Measurements from ENCODE around the gene MDM2. TPM values are rescaled to one million over a fixed set of nuclear protein-coding genes. Genes with fewer than 3 reads are reported as not detected.

The MDM2 gene
- total RNA-seq, result 153 and 159 TPM in 2 replicates
- long read RNA-seq, full-length matches to known transcripts, result 27 of 39 reads
- long read RNA-seq, partial matches to known transcripts, result 3 of 39 reads
- long read RNA-seq, other reads (novel, unspliced or antisense), result 9 of 39 reads

GRCh38 chr12:68807576-68808387 lies at the start of gene MDM2:
MDM2 (plus strand) TSS chr12:68808177; CDS start chr12:68808478, 301 bp downstream.
- Mint-ChIP-seq H3K4me3 (ENCODE audit: low read depth) (peak within 1 kb of the TSS; percentile 96), H3K36me3 (ENCODE audit: insufficient read depth) (peaks cover 8% of the 10 kb centered on the region), H3K27ac (peak within 1 kb of the TSS; percentile 100), H3K9me3 (ENCODE audit: low read depth) (no peaks in the 10 kb centered on the region), H3K4me1 (ENCODE audit: low read depth) (peaks cover 35% of the 10 kb centered on the region), H3K27me3 (no peaks in the 10 kb centered on the region)
- peak; percentile 73 for TF ChIP-seq CTCF (IDR thresholded peaks at IDR 0.05; ENCODE audit: unreplicated experiment)
- peak; percentile 94 for DNase-seq (ENCODE audit: low spot score, unreplicated experiment)

GRCh38 chr12:68759852-68760251 lies 48.1 kb upstream of the MDM2 start:
- TF ChIP-seq CTCF (IDR thresholded peaks at IDR 0.05; ENCODE audit: unreplicated experiment), result no peak
- no peak overlapping the region for H3K27ac Mint-ChIP-seq
- H3K4me3 Mint-ChIP-seq (ENCODE audit: low read depth), result no peak overlapping the region

GRCh38 chr12:68760806-68761441 lies 47.1 kb upstream of the MDM2 start:
- no peak for TF ChIP-seq CTCF (IDR thresholded peaks at IDR 0.05; ENCODE audit: unreplicated experiment)
- no peak for DNase-seq (ENCODE audit: low spot score, unreplicated experiment)
- Mint-ChIP-seq H3K4me1 (ENCODE audit: low read depth) (no peaks in the 10 kb centered on the region), H3K27me3 (no peaks in the 10 kb centered on the region), H3K36me3 (ENCODE audit: insufficient read depth) (peaks cover 23% of the 10 kb centered on the region), H3K9me3 (ENCODE audit: low read depth) (no peaks in the 10 kb centered on the region), H3K4me3 (ENCODE audit: low read depth) (no peak overlapping the region), H3K27ac (no peak overlapping the region)

More at GRCh38 chr12:68759852-68760251, 48.1 kb upstream of the MDM2 start:
- H3K9me3 Mint-ChIP-seq (ENCODE audit: low read depth), result no peaks in the 10 kb centered on the region
- H3K27me3 Mint-ChIP-seq, result no peaks in the 10 kb centered on the region
- peaks cover 29% of the 10 kb centered on the region for H3K36me3 Mint-ChIP-seq (ENCODE audit: insufficient read depth)
- H3K4me1 Mint-ChIP-seq (ENCODE audit: low read depth), result no peaks in the 10 kb centered on the region
- no peak for DNase-seq (ENCODE audit: low spot score, unreplicated experiment)

- Mint-ChIP-seq H3K4me1 (ENCODE audit: low read depth) (no peaks in the 10 kb centered on the region), H3K36me3 (ENCODE audit: insufficient read depth) (peaks cover 21% of the 10 kb centered on the region), H3K9me3 (ENCODE audit: low read depth) (no peaks in the 10 kb centered on the region), H3K27me3 (no peaks in the 10 kb centered on the region), H3K4me3 (ENCODE audit: low read depth) (no peak overlapping the region), H3K27ac (peak overlapping the region; percentile 57)
- DNase-seq (ENCODE audit: low spot score, unreplicated experiment), result no peak
- TF ChIP-seq CTCF (IDR thresholded peaks at IDR 0.05; ENCODE audit: unreplicated experiment), result no peak
Observed at GRCh38 chr12:68761442-68761812, 46.5 kb upstream of the MDM2 start.

GRCh38 chr12:68761901-68762630 lies 45.9 kb upstream of the MDM2 start:
- Mint-ChIP-seq H3K27me3 (no peaks in the 10 kb centered on the region), H3K4me1 (ENCODE audit: low read depth) (no peaks in the 10 kb centered on the region), H3K27ac (peak overlapping the region; percentile 57), H3K9me3 (ENCODE audit: low read depth) (no peaks in the 10 kb centered on the region), H3K36me3 (ENCODE audit: insufficient read depth) (peaks cover 20% of the 10 kb centered on the region), H3K4me3 (ENCODE audit: low read depth) (no peak overlapping the region)
- no peak for DNase-seq (ENCODE audit: low spot score, unreplicated experiment)
- no peak for TF ChIP-seq CTCF (IDR thresholded peaks at IDR 0.05; ENCODE audit: unreplicated experiment)
